HCT116 (cell line): ENCODE results near the gene MSMO1. TPM values are rescaled to one million over a fixed set of nuclear protein-coding genes. Genes with fewer than 3 reads are reported as not detected.

ENCODE experiments used
- ATAC-seq: fragments of 200-7000 bp; cut with Tn5 transposase; 2 replicates; pipeline ENCODE4 v1.9.1; 2020; ENCODE audit warnings: mild to moderate bottlenecking, moderate library complexity
- BruUV-seq: library from RNA; stranded (reverse); fragments of 400-500 nt; replicated peaks from 2 replicates; lab custom pipeline; 2021; lab: Mats Ljungman, UMichigan
- CTCF ChIA-PET: fragments of 300-600 bp; sonication (Branson Sonifier 250); formaldehyde crosslinking; loops from one replicate; lab custom pipeline; 2021; ENCODE audit warnings: antibody characterized with exemption; lab: Charles Lee
- POLR2A ChIA-PET: fragments of 300-600, 350-600 bp; sonication (Branson Sonifier 250); formaldehyde crosslinking; loops from one replicate; lab custom pipeline; 2021; ENCODE audit warnings: antibody characterized with exemption; lab: Charles Lee
- RAD21 ChIA-PET, 2 experiments: fragments of 300-600 bp; sonication (Branson Sonifier 250); formaldehyde crosslinking; loops; one replicate each; lab custom pipeline; 2023; ENCODE audit warnings: low total read pairs in 2 of 2; ENCODE audit not compliant: uncharacterized antibody in 2 of 2, unreplicated experiment in 2 of 2, low non-redundant PET in 1 of 2; lab: Charles Lee
- DNase-seq: peaks from one replicate; pipeline ENCODE4 v3.0.0-alpha.2; 2010; ENCODE audit warnings: low read depth, low spot score
- H2AFZ ChIP-seq: fragments of 200-600 bp; shearing (Covaris generic), sonication (generic); 2 replicates; pipeline ENCODE4 v1.6.1; 2017; ENCODE audit warnings: low read depth, mixed run types, mixed read lengths, antibody characterized with exemption, low read length; ENCODE audit not compliant: poor library complexity, severe bottlenecking
- H3K27ac ChIP-seq: 2 replicates; pipeline ENCODE4 v1.5.1; 2012; ENCODE audit warnings: low read depth, low read length
- H3K27me3 ChIP-seq: fragments of 200-600 bp; sonication (generic); 2 replicates; pipeline ENCODE4 v1.6.1; 2016; ENCODE audit warnings: mixed run types, low read length, mixed read lengths; ENCODE audit not compliant: insufficient read depth
- H3K36me3 ChIP-seq, 2 experiments: fragments of 200-500 bp in 1 of 2; fragments of 200-600 bp in 1 of 2; sonication (Bioruptor generic) in 1 of 2; sonication (generic) in 1 of 2; 2 replicates each; pipeline versions ENCODE4 v1.5.1 to v1.6.1; 2014 to 2016; ENCODE audit warnings: low read length in 2 of 2, inconsistent platforms in 1 of 2, mixed read lengths in 1 of 2, mixed run types in 1 of 2; ENCODE audit not compliant: insufficient read depth in 2 of 2, control insufficient read depth in 1 of 2
- H3K4me1 ChIP-seq, 2 experiments: fragments of 200-600 bp in 1 of 2; sonication (generic) in 1 of 2; 2 replicates each; pipeline versions ENCODE4 v1.5.1 to v1.6.1; 2012 to 2017; ENCODE audit warnings: low read length in 2 of 2, inconsistent platforms in 1 of 2, mild to moderate bottlenecking in 1 of 2, mixed read lengths in 1 of 2, mixed run types in 1 of 2, moderate library complexity in 1 of 2; ENCODE audit not compliant: insufficient read depth in 2 of 2, control insufficient read depth in 1 of 2
- H3K4me2 ChIP-seq: fragments of 200-600 bp; sonication (generic); 2 replicates; pipeline ENCODE4 v1.6.1; 2017; ENCODE audit warnings: mixed run types, low read length, mixed read lengths
- H3K4me3 ChIP-seq, 2 experiments: fragments of 200-600 bp in 1 of 2; sonication (generic) in 1 of 2; replicated peaks in 1 of 2; 2 replicates each; pipeline ENCODE4 v1.5.1; 2011 to 2016; ENCODE audit warnings: low read length in 2 of 2, control low read depth in 1 of 2, low read depth in 1 of 2, mild to moderate bottlenecking in 1 of 2, mixed read lengths in 1 of 2, mixed run types in 1 of 2
- H3K79me2 ChIP-seq: fragments of 200-600 bp; sonication (generic); 2 replicates; pipeline ENCODE4 v1.6.1; 2017; ENCODE audit warnings: mild to moderate bottlenecking, mixed run types, low read length, moderate library complexity, mixed read lengths; ENCODE audit not compliant: insufficient read depth
- H3K9ac ChIP-seq: fragments of 200-600 bp; sonication (generic); 2 replicates; pipeline ENCODE4 v1.6.1; 2016; ENCODE audit warnings: low read length, mixed read lengths
- H3K9me2 ChIP-seq: fragments of 200-600 bp; sonication (generic), shearing (Covaris generic); 2 replicates; pipeline ENCODE4 v1.6.1; 2017; ENCODE audit warnings: mixed run types, mild to moderate bottlenecking, moderate library complexity; ENCODE audit not compliant: insufficient read depth
- H3K9me3 ChIP-seq, 2 experiments: fragments of 200-500 bp in 1 of 2; fragments of 200-600 bp in 1 of 2; sonication (Bioruptor generic) in 1 of 2; sonication (generic) in 1 of 2; 2 replicates each; pipeline ENCODE4 v1.6.1; 2014 to 2017; ENCODE audit warnings: low read length in 2 of 2, mixed read lengths in 2 of 2, inconsistent platforms in 1 of 2, low read depth in 1 of 2, mild to moderate bottlenecking in 1 of 2, mixed run types in 1 of 2, moderate library complexity in 1 of 2; ENCODE audit not compliant: control insufficient read depth in 1 of 2, insufficient read depth in 1 of 2
- H4K20me1 ChIP-seq: fragments of 200-600 bp; sonication (generic), shearing (Covaris generic); 2 replicates; pipeline ENCODE4 v1.6.1; 2017; ENCODE audit warnings: mixed run types, mild to moderate bottlenecking, moderate library complexity; ENCODE audit not compliant: insufficient read depth
- CBX3 ChIP-seq: IDR thresholded peaks from 2 replicates; pipeline ENCODE4 v1.6.1; 2012; ENCODE audit warnings: low read depth
- CEBPB ChIP-seq: IDR thresholded peaks from 2 replicates; pipeline ENCODE4 v1.6.1; 2012; ENCODE audit warnings: low read depth
- EZH2phosphoT487 ChIP-seq: fragments of 200-600 bp; IDR thresholded peaks from 2 replicates; pipeline ENCODE4 v1.6.1; 2018; ENCODE audit warnings: antibody characterized with exemption, borderline replicate concordance
- SIN3A ChIP-seq: IDR thresholded peaks from 2 replicates; pipeline ENCODE4 v1.6.1; 2012; ENCODE audit warnings: low read depth
- SRF ChIP-seq: IDR thresholded peaks from 2 replicates; pipeline ENCODE4 v1.6.1; 2012; ENCODE audit warnings: low read depth
- ZFX ChIP-seq: fragments of 450-650 bp; IDR thresholded peaks from 2 replicates; pipeline ENCODE4 v1.6.1; 2017
- intact Hi-C: fragments of 100-400 bp; cut with micrococcal nuclease; formaldehyde crosslinking; loops from 2 replicates; pipeline ENCODE4 v1.10.0; 2022
- total RNA-seq: library from RNA; stranded (reverse); gene quantifications from one replicate; pipeline ENCODE4 v1.2.1, GENCODE V29; 2021; ENCODE audit not compliant: unreplicated experiment
- TF ChIP-seq, protein P1 (sequence below), 3 experiments: fragments of 200-600 bp in 1 of 3; sonication (generic) in 1 of 3; IDR thresholded peaks in 2 of 3; conservative IDR thresholded peaks in 1 of 3; 2 replicates each; pipeline ENCODE4 v1.5.1; 2012 to 2017; ENCODE audit warnings: low read depth in 2 of 3, low read length in 2 of 3, antibody characterized with exemption in 1 of 3, borderline replicate concordance in 1 of 3, control low read depth in 1 of 3, mild to moderate bottlenecking in 1 of 3, mixed read lengths in 1 of 3, mixed run types in 1 of 3, moderate library complexity in 1 of 3; ENCODE audit not compliant: insufficient read depth in 1 of 3
- TF ChIP-seq, protein P2 (sequence below): IDR thresholded peaks from 2 replicates; pipeline ENCODE4 v1.6.1; 2012
- TF ChIP-seq, protein P3 (sequence below): IDR thresholded peaks from 2 replicates; pipeline ENCODE4 v1.6.1; 2012

Gene MSMO1
- total RNA-seq, 1 experiment from 2014 or later = 54.5 TPM

- no peaks in the 10 kb centered on the region for H4K20me1 ChIP-seq
- ChIA-PET POLR2A (interaction anchor here (0.7 to 2.3 kb wide), 13 partner anchors 9 to 214 kb away, joined by 3 to 9 read pairs (median 4); partner anchors contain the start of genes CPE and TMEM192), RAD21 (no interaction called here), CTCF (interaction anchor here (1.0 kb wide), 2 partner anchors 195 to 214 kb away, joined by 3 to 6 read pairs; partner anchors contain the start of gene TMEM192)
- no peaks in the 10 kb centered on the region for H3K9me2 ChIP-seq
- peaks cover 11 to 28% of the 10 kb centered on the region in 2 experiments for H3K4me1 ChIP-seq
- no peak for DNase-seq
- H3K4me2 ChIP-seq = peak overlapping the region; percentile 93
- no peak for TF ChIP-seq EZH2phosphoT487
- TF ChIP-seq SRF = no peak
- TF ChIP-seq, protein P1, sequence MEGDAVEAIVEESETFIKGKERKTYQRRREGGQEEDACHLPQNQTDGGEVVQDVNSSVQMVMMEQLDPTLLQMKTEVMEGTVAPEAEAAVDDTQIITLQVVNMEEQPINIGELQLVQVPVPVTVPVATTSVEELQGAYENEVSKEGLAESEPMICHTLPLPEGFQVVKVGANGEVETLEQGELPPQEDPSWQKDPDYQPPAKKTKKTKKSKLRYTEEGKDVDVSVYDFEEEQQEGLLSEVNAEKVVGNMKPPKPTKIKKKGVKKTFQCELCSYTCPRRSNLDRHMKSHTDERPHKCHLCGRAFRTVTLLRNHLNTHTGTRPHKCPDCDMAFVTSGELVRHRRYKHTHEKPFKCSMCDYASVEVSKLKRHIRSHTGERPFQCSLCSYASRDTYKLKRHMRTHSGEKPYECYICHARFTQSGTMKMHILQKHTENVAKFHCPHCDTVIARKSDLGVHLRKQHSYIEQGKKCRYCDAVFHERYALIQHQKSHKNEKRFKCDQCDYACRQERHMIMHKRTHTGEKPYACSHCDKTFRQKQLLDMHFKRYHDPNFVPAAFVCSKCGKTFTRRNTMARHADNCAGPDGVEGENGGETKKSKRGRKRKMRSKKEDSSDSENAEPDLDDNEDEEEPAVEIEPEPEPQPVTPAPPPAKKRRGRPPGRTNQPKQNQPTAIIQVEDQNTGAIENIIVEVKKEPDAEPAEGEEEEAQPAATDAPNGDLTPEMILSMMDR (IDR thresholded peaks at IDR 0.05 in 2 of 3, conservative IDR thresholded peaks at IDR 0.05 in 1 of 3; ENCODE audit: borderline replicate concordance in 1 of 3, insufficient read depth in 1 of 3, low read depth in 2 of 3, low read length in 2 of 3) = no peak
- TF ChIP-seq, protein P2, sequence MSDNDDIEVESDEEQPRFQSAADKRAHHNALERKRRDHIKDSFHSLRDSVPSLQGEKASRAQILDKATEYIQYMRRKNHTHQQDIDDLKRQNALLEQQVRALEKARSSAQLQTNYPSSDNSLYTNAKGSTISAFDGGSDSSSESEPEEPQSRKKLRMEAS = no peak
- TF ChIP-seq, protein P3, sequence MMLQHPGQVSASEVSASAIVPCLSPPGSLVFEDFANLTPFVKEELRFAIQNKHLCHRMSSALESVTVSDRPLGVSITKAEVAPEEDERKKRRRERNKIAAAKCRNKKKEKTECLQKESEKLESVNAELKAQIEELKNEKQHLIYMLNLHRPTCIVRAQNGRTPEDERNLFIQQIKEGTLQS = no peak
- TF ChIP-seq ZFX = no peak
- no peak for TF ChIP-seq SIN3A
- TF ChIP-seq CBX3 = no peak
- peak; percentile 53 for TF ChIP-seq CEBPB
- TF ChIP-seq, all 23 proteins: peak for 1
- Histone ChIP-seq H3K79me2 (peaks cover 42% of the 10 kb centered on the region), H3K36me3 (peaks cover 0 to 5% of the 10 kb centered on the region in 2 experiments; a peak in 1 of 4 replicates), H2AFZ (peak overlapping the region; percentile 96), H3K9ac (peak overlapping the region; percentile 75), H3K4me3 (peak overlapping the region; percentile 78 to 89), H3K27ac (peak overlapping the region; percentile 46; the same call in 1 of the 2 replicates), H3K9me3 (no peaks in the 10 kb centered on the region; a peak in 1 of 4 replicates), H3K27me3 (no peaks in the 10 kb centered on the region)
- peak; percentile 31 for ATAC-seq
- TSS peak; percentile 76 for BruUV-seq
- intact Hi-C loops = loop anchor here (5.0 kb wide), 3 partner anchors 120 to 215 kb away; partner anchors contain the start of genes KLHL2 and TMEM192
Observed at GRCh38 chr4:165326831-165327210, 648 bp upstream of the MSMO1 start.
